Cardiac fibroblast (primary cell): Measurements from ENCODE around the gene ATP5MC3.

ENCODE experiments used
- DNase-seq, 2 donors: peaks; one replicate each; pipeline versions ENCODE4 v3.0.0 to v3.0.0-alpha.2; 2010; ENCODE audit warnings: low read depth in 2 of 2
- H3K4me3 ChIP-seq, 2 donors: replicated peaks in 1 of 2; 1 replicate in 1 of 2; 2 replicates in 1 of 2; pipeline ENCODE4 v1.5.1; 2011; ENCODE audit warnings: low read depth in 2 of 2, low read length in 2 of 2, mild to moderate bottlenecking in 2 of 2, moderate library complexity in 1 of 2
- CTCF ChIP-seq: IDR thresholded peaks from one replicate; pipeline ENCODE4 v1.5.1; 2011; ENCODE audit warnings: low read depth, mild to moderate bottlenecking, low read length, inconsistent platforms

Gene ATP5MC3

GRCh38 chr2:175206866-175207265, 25.4 kb upstream of the ATP5MC3 start:
- no peak overlapping the region for H3K4me3 ChIP-seq
- DNase-seq: no peak
- no peak for TF ChIP-seq CTCF

GRCh38 chr2:175205523-175205922, 24.0 kb upstream of the ATP5MC3 start:
- H3K4me3 ChIP-seq: no peak overlapping the region
- DNase-seq: peak; percentile 1 to 48
- TF ChIP-seq CTCF: no peak

- DNase-seq: peak; percentile 50 to 62
- H3K4me3 ChIP-seq: no peak overlapping the region
- peak; percentile 53 for TF ChIP-seq CTCF
These were observed 22.3 kb upstream of the ATP5MC3 start for GRCh38 chr2:175203621-175204496.

GRCh38 chr2:175195012-175195411, 13.5 kb upstream of the ATP5MC3 start:
- no peak for DNase-seq
- H3K4me3 ChIP-seq: no peak overlapping the region
- no peak for TF ChIP-seq CTCF

GRCh38 chr2:175188761-175189160, 7.3 kb upstream of the ATP5MC3 start:
- no peak for TF ChIP-seq CTCF
- H3K4me3 ChIP-seq: no peak overlapping the region
- no peak for DNase-seq

- DNase-seq: peak; percentile 36 to 40
- TF ChIP-seq CTCF: peak; percentile 39
- no peak overlapping the region for H3K4me3 ChIP-seq
These were observed 5.9 kb upstream of the ATP5MC3 start for GRCh38 chr2:175187378-175187777.
